ENCODE data around the gene JAML. TPM values are rescaled to one million over a fixed set of nuclear protein-coding genes. Genes with fewer than 3 reads are reported as not detected.

The JAML gene
- total RNA-seq, 6 experiments from 2014 or later, result not detected

GRCh38 chr11:118162846-118163245 lies 62.0 kb downstream of the JAML start:
- no peaks in the 10 kb centered on the region for H3K36me3 Mint-ChIP-seq (ENCODE audit: low read depth)
- no peak for TF ChIP-seq CTCF (IDR thresholded peaks at IDR 0.05)
- no peak for DNase-seq
- H3K27ac Mint-ChIP-seq, result no peak overlapping the region
- peaks cover 63% of the 10 kb centered on the region for H3K27me3 Mint-ChIP-seq (ENCODE audit: insufficient read depth)
- no peaks in the 10 kb centered on the region for H3K9me3 Mint-ChIP-seq
- 0 out of 2 replicates have a peak, but pooled peaks cover 5% of the 10 kb centered on the region for H3K4me1 Mint-ChIP-seq (ENCODE audit: low read depth)
- no peak overlapping the region for H3K4me3 Mint-ChIP-seq

- TF ChIP-seq CTCF (IDR thresholded peaks at IDR 0.05), result no peak
- no peaks in the 10 kb centered on the region for H3K9me3 Mint-ChIP-seq
- peaks cover 65% of the 10 kb centered on the region for H3K27me3 Mint-ChIP-seq (ENCODE audit: insufficient read depth)
- no peaks in the 10 kb centered on the region for H3K36me3 Mint-ChIP-seq (ENCODE audit: low read depth)
- no peak overlapping the region for H3K4me3 Mint-ChIP-seq
- H3K27ac Mint-ChIP-seq, result no peak overlapping the region
- 0 out of 2 replicates have a peak, but pooled peaks cover 5% of the 10 kb centered on the region for H3K4me1 Mint-ChIP-seq (ENCODE audit: low read depth)
- no peak for DNase-seq
Observed at GRCh38 chr11:118161786-118162185, 63.0 kb downstream of the JAML start.

GRCh38 chr11:118157186-118157895 lies 67.5 kb downstream of the JAML start:
- no peaks in the 10 kb centered on the region for H3K9me3 Mint-ChIP-seq
- H3K27ac Mint-ChIP-seq, result no peak overlapping the region
- no peaks in the 10 kb centered on the region for H3K4me1 Mint-ChIP-seq (ENCODE audit: low read depth)
- no peak overlapping the region for H3K4me3 Mint-ChIP-seq
- peaks cover 89% of the 10 kb centered on the region for H3K27me3 Mint-ChIP-seq (ENCODE audit: insufficient read depth)
- TF ChIP-seq CTCF (IDR thresholded peaks at IDR 0.05), result no peak
- no peak for DNase-seq
- no peaks in the 10 kb centered on the region for H3K36me3 Mint-ChIP-seq (ENCODE audit: low read depth)

GRCh38 chr11:118156531-118157185 lies 68.2 kb downstream of the JAML start:
- Mint-ChIP-seq H3K9me3 (no peaks in the 10 kb centered on the region), H3K36me3 (ENCODE audit: low read depth) (no peaks in the 10 kb centered on the region), H3K27me3 (ENCODE audit: insufficient read depth) (peaks cover 89% of the 10 kb centered on the region), H3K27ac (no peak overlapping the region), H3K4me1 (ENCODE audit: low read depth) (no peaks in the 10 kb centered on the region), H3K4me3 (no peak overlapping the region)
- 0 out of 2 replicates have a peak, but pooled peaks have one; percentile 11 for TF ChIP-seq CTCF (IDR thresholded peaks at IDR 0.05)
- DNase-seq, result no peak

GRCh38 chr11:118155776-118156530 lies 68.9 kb downstream of the JAML start:
- no peak for TF ChIP-seq CTCF (IDR thresholded peaks at IDR 0.05)
- Mint-ChIP-seq H3K4me1 (ENCODE audit: low read depth) (no peaks in the 10 kb centered on the region), H3K4me3 (no peak overlapping the region), H3K27me3 (ENCODE audit: insufficient read depth) (peaks cover 90% of the 10 kb centered on the region), H3K9me3 (no peaks in the 10 kb centered on the region), H3K36me3 (ENCODE audit: low read depth) (no peaks in the 10 kb centered on the region), H3K27ac (no peak overlapping the region)
- no peak for DNase-seq
